Liver (tissue), 9 donors: ENCODE results near the gene SYNPO2. TPM values are rescaled to one million over a fixed set of nuclear protein-coding genes. Genes with fewer than 3 reads are reported as not detected.

ENCODE experiments used
- DNase-seq: peaks from one replicate; pipeline ENCODE4 v3.0.0-alpha.2; 2017; ENCODE audit warnings: low spot score
- H3K27ac ChIP-seq, 2 donors: one replicate each; pipeline ENCODE4 v1.7.0; 2013; ENCODE audit warnings: inconsistent platforms in 2 of 2, low read length in 2 of 2, control low read depth in 1 of 2, low read depth in 1 of 2, mild to moderate bottlenecking in 1 of 2
- H3K27me3 ChIP-seq, 4 donors: one replicate each; pipeline versions ENCODE4 v1.6.1 to v1.7.0; 2013; ENCODE audit warnings: low read length in 3 of 4, inconsistent platforms in 1 of 4, mild to moderate bottlenecking in 1 of 4, moderate library complexity in 1 of 4; ENCODE audit not compliant: control insufficient read depth in 4 of 4, insufficient read depth in 4 of 4
- H3K36me3 ChIP-seq, 4 donors: one replicate each; pipeline versions ENCODE4 v1.6.1 to v1.7.0; 2013; ENCODE audit warnings: low read length in 3 of 4, mild to moderate bottlenecking in 3 of 4, low read depth in 1 of 4, moderate library complexity in 1 of 4; ENCODE audit not compliant: control insufficient read depth in 4 of 4, insufficient read depth in 3 of 4
- H3K4me1 ChIP-seq, 4 donors: one replicate each; pipeline versions ENCODE4 v1.6.1 to v1.7.0; 2013; ENCODE audit warnings: low read length in 3 of 4, mild to moderate bottlenecking in 3 of 4, moderate library complexity in 1 of 4; ENCODE audit not compliant: control insufficient read depth in 4 of 4, insufficient read depth in 4 of 4
- H3K4me3 ChIP-seq, 3 donors: one replicate each; pipeline versions ENCODE4 v1.6.1 to v1.7.0; 2013; ENCODE audit warnings: low read length in 3 of 3, control low read depth in 1 of 3, low read depth in 1 of 3, mild to moderate bottlenecking in 1 of 3
- H3K9ac ChIP-seq, 2 donors: one replicate each; pipeline ENCODE4 v1.7.0; 2013; ENCODE audit warnings: low read length in 2 of 2, mild to moderate bottlenecking in 2 of 2, moderate library complexity in 2 of 2, control low read depth in 1 of 2, low read depth in 1 of 2
- H3K9me3 ChIP-seq, 4 donors: one replicate each; pipeline versions ENCODE4 v1.6.1 to v1.7.0; 2013; ENCODE audit warnings: low read length in 3 of 4; ENCODE audit not compliant: control insufficient read depth in 4 of 4
- CTCF ChIP-seq: fragments of 150-350 bp; IDR thresholded peaks from 2 replicates; pipeline ENCODE4 v1.5.1; 2017; ENCODE audit warnings: improper control_type of control experiment, low read depth, low read length; ENCODE audit not compliant: missing input control
- EGR1 ChIP-seq, 2 donors: IDR thresholded peaks; 2 replicates each; pipeline ENCODE4 v1.6.1; 2016 to 2018; ENCODE audit warnings: antibody characterized with exemption in 2 of 2, low read depth in 2 of 2
- FOXA1 ChIP-seq: IDR thresholded peaks from 2 replicates; pipeline ENCODE4 v1.6.1; 2016; ENCODE audit warnings: antibody characterized with exemption
- FOXA2 ChIP-seq: IDR thresholded peaks from 2 replicates; pipeline ENCODE4 v1.6.1; 2016; ENCODE audit warnings: antibody characterized with exemption
- GABPA ChIP-seq, 2 donors: IDR thresholded peaks in 1 of 2; conservative IDR thresholded peaks in 1 of 2; 2 replicates each; pipeline ENCODE4 v1.6.1; 2016; ENCODE audit warnings: antibody characterized with exemption in 2 of 2, mild to moderate bottlenecking in 1 of 2, moderate library complexity in 1 of 2
- HNF4A ChIP-seq, 2 donors: conservative IDR thresholded peaks; 2 replicates each; pipeline ENCODE4 v1.6.1; 2016; ENCODE audit warnings: antibody characterized with exemption in 2 of 2, mild to moderate bottlenecking in 2 of 2
- HNF4G ChIP-seq: IDR thresholded peaks from 2 replicates; pipeline ENCODE4 v1.6.1; 2016; ENCODE audit warnings: antibody characterized with exemption
- JUND ChIP-seq, 2 donors: IDR thresholded peaks; 2 replicates each; pipeline ENCODE4 v1.6.1; 2016; ENCODE audit warnings: antibody characterized with exemption in 2 of 2
- MAX ChIP-seq: IDR thresholded peaks from 2 replicates; pipeline ENCODE4 v1.6.1; 2016; ENCODE audit warnings: antibody characterized with exemption
- NR2F2 ChIP-seq: IDR thresholded peaks from 2 replicates; pipeline ENCODE4 v1.6.1; 2016; ENCODE audit warnings: antibody characterized with exemption
- RAD21 ChIP-seq, 2 donors: IDR thresholded peaks; 2 replicates each; pipeline ENCODE4 v1.6.1; 2016; ENCODE audit warnings: antibody characterized with exemption in 2 of 2, mild to moderate bottlenecking in 2 of 2
- RXRA ChIP-seq, 2 donors: IDR thresholded peaks; 2 replicates each; pipeline ENCODE4 v1.6.1; 2017 to 2018; ENCODE audit warnings: antibody characterized with exemption in 2 of 2, mild to moderate bottlenecking in 1 of 2
- SP1 ChIP-seq: IDR thresholded peaks from 2 replicates; pipeline ENCODE4 v1.6.1; 2018; ENCODE audit warnings: antibody characterized with exemption, mild to moderate bottlenecking
- TAF1 ChIP-seq: conservative IDR thresholded peaks from 2 replicates; pipeline ENCODE4 v1.6.1; 2016; ENCODE audit warnings: antibody characterized with exemption, mild to moderate bottlenecking
- WGBS: extraction: QIAGEN DNeasy Blood & Tissue Kit; methylation state at CpG from one replicate; pipeline ENCODE4 v1.1.7; 2013; 5-methylcytosine and 5-hydroxymethylcytosine counted together
- polyA plus RNA-seq, 2 donors: library from polyadenylated mRNA; stranded (reverse) in 1 of 2; unstranded in 1 of 2; fragments of 200-250 nt in 1 of 2; fragments of >200 nt in 1 of 2; fragmentation: Nextera tagmentation in 1 of 2; extraction: Ambion mirVana in 1 of 2; gene quantifications; one replicate each; pipeline versions ENCODE4 v1.2.1 to v1.2.3, GENCODE V29; 2013 to 2015
- total RNA-seq, 2 donors: library from RNA; depleted of rRNA; stranded (reverse); fragments of >200 nt; gene quantifications; one replicate each; pipeline ENCODE4 v1.2.3, GENCODE V29; 2014
- TF ChIP-seq, protein P1 (sequence below): IDR thresholded peaks from 2 replicates; pipeline ENCODE4 v1.6.1; 2016; ENCODE audit warnings: antibody characterized with exemption
- TF ChIP-seq, protein P2 (sequence below): IDR thresholded peaks from 2 replicates; pipeline ENCODE4 v1.6.1; 2016; ENCODE audit warnings: antibody characterized with exemption
- TF ChIP-seq, protein P3 (sequence below): IDR thresholded peaks from 2 replicates; pipeline ENCODE4 v1.6.1; 2016; ENCODE audit warnings: antibody characterized with exemption, mild to moderate bottlenecking
- donor health status: healthy.
- donor health status: healthy.
- donor health status: healthy.
- donor health status: healthy.
- donor health status: healthy.

The SYNPO2 gene
- total and polyA plus RNA-seq, 4 donors, result 2.4 to 10.9 (median 3.4) TPM

DNA sequence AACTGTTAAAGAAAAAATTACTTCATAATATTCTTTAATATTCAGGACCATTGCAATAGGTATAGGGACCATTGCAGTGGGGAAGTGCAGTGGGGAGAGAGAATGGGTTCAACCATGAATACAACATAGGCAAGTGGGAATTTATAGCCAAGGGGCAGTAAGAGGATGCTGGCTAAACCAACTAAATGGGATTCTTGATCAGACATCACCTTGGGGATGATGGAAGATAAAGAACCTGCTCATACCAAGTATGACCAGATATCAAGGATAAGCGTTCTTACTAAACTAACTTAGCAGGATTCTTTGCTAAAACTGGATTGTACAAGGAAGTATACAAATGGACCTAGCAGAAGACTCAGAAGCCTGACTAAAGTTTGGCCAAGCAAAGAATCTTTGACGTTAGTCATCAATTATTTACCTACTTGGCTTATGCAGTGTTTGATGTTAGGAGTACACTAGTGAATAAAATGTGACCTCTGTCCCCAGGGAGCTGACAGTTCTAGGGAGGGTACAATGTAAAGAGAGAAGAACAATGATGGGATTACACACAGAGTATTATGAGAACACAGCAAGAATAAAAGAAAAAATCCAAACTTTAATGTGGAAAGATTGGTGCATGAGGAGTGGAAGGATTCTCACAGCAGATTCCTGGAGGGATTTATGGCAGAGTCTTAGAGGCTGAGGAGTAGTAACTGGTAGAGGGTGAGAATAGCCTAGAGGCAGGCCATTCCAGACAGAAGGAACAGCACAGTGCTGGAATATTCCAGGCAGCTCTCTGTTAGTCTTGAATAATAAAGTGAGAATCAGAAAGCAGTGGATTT is 192.3 kb downstream of the SYNPO2 start:
- Histone ChIP-seq H3K4me1 (peaks cover 0 to 5% (median 0%) of the 10 kb centered on the region in 4 donors), H3K27ac (no peak overlapping the region), H3K4me3 (no peak overlapping the region), H3K9me3 (no peaks in the 10 kb centered on the region), H3K27me3 (no peaks in the 10 kb centered on the region), H3K9ac (no peak overlapping the region), H3K36me3 (no peaks in the 10 kb centered on the region)
- no peak for DNase-seq
- WGBS, result 67% methylated on average over 2 of the region's 2 CpGs
- TF ChIP-seq CTCF (no peak), SP1 (peak; percentile 40), MAX (no peak), JUND (IDR thresholded peaks at IDR 0.05) (peak; percentile 26 to 53), GABPA (IDR thresholded peaks at IDR 0.05 in 1 of 2, conservative IDR thresholded peaks at IDR 0.05 in 1 of 2) (no peak), NR2F2 (no peak), FOXA2 (peak; percentile 12), HNF4A (conservative IDR thresholded peaks at IDR 0.05) (peak; percentile 66 to 70), HNF4G (no peak), RXRA (IDR thresholded peaks at IDR 0.05) (peak; percentile 12 to 27), RAD21 (IDR thresholded peaks at IDR 0.05) (no peak)
- TF ChIP-seq, protein P1, sequence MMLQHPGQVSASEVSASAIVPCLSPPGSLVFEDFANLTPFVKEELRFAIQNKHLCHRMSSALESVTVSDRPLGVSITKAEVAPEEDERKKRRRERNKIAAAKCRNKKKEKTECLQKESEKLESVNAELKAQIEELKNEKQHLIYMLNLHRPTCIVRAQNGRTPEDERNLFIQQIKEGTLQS, result no peak
- TF ChIP-seq, protein P2, sequence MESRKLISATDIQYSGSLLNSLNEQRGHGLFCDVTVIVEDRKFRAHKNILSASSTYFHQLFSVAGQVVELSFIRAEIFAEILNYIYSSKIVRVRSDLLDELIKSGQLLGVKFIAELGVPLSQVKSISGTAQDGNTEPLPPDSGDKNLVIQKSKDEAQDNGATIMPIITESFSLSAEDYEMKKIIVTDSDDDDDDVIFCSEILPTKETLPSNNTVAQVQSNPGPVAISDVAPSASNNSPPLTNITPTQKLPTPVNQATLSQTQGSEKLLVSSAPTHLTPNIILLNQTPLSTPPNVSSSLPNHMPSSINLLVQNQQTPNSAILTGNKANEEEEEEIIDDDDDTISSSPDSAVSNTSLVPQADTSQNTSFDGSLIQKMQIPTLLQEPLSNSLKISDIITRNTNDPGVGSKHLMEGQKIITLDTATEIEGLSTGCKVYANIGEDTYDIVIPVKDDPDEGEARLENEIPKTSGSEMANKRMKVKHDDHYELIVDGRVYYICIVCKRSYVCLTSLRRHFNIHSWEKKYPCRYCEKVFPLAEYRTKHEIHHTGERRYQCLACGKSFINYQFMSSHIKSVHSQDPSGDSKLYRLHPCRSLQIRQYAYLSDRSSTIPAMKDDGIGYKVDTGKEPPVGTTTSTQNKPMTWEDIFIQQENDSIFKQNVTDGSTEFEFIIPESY, result no peak

GRCh38 chr4:119081542-119081859 is 192.8 kb downstream of the SYNPO2 start:
- no peak overlapping the region for H3K9ac ChIP-seq
- whole genome bisulfite sequencing, result 77% methylated on average over 1 of the region's 1 CpG

More at GRCh38 chr4:119081542-119081859, 192.8 kb downstream of the SYNPO2 start:
- Histone ChIP-seq H3K36me3 (no peaks in the 10 kb centered on the region), H3K27me3 (no peaks in the 10 kb centered on the region), H3K4me3 (no peak overlapping the region), H3K4me1 (peaks cover 0 to 5% (median 0%) of the 10 kb centered on the region in 4 donors), H3K27ac (no peak overlapping the region), H3K9me3 (no peaks in the 10 kb centered on the region)
- TF ChIP-seq RXRA (IDR thresholded peaks at IDR 0.05) (no peak), FOXA1 (no peak), HNF4A (conservative IDR thresholded peaks at IDR 0.05) (no peak), GABPA (IDR thresholded peaks at IDR 0.05 in 1 of 2, conservative IDR thresholded peaks at IDR 0.05 in 1 of 2) (no peak), CTCF (no peak), RAD21 (IDR thresholded peaks at IDR 0.05) (no peak), SP1 (no peak), EGR1 (IDR thresholded peaks at IDR 0.05; ENCODE audit: low read depth in 2 of 2) (no peak), TAF1 (no peak)
- TF ChIP-seq, protein P2, result no peak
- TF ChIP-seq, protein P3, sequence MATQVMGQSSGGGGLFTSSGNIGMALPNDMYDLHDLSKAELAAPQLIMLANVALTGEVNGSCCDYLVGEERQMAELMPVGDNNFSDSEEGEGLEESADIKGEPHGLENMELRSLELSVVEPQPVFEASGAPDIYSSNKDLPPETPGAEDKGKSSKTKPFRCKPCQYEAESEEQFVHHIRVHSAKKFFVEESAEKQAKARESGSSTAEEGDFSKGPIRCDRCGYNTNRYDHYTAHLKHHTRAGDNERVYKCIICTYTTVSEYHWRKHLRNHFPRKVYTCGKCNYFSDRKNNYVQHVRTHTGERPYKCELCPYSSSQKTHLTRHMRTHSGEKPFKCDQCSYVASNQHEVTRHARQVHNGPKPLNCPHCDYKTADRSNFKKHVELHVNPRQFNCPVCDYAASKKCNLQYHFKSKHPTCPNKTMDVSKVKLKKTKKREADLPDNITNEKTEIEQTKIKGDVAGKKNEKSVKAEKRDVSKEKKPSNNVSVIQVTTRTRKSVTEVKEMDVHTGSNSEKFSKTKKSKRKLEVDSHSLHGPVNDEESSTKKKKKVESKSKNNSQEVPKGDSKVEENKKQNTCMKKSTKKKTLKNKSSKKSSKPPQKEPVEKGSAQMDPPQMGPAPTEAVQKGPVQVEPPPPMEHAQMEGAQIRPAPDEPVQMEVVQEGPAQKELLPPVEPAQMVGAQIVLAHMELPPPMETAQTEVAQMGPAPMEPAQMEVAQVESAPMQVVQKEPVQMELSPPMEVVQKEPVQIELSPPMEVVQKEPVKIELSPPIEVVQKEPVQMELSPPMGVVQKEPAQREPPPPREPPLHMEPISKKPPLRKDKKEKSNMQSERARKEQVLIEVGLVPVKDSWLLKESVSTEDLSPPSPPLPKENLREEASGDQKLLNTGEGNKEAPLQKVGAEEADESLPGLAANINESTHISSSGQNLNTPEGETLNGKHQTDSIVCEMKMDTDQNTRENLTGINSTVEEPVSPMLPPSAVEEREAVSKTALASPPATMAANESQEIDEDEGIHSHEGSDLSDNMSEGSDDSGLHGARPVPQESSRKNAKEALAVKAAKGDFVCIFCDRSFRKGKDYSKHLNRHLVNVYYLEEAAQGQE, result no peak
- no peak for DNase-seq
